NCI-H1417 treated with DMSO at 0.1 percent for 48 hours (cell line): ENCODE measurements around the gene EMX2.

Source experiments
- DNase-seq: peaks from one replicate; lab custom pipeline; 2025; lab: John Stamatoyannopoulos, UW

Gene EMX2

DNA sequence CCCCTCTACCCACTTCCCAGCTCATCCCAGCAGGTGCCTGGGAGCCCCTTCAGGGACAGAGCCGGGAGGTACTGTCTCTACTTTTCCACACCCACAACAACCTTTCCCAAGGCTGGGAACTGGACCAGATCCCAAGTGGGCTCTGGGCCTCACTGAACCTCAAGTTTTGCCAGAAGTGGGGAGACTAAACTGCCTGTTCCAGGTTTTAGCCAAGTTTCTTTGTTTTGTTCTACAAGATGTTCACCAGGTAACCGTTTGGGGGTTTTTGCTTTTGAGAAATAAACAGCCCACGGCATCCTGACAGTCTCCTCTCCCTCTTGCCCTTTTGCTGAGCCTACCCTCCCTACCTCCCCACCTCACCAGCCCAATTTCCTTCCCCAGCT is 10.6 kb upstream of the EMX2 start:
- DNase-seq: no peak

GRCh38 chr10:117532451-117533107 is 10.0 kb upstream of the EMX2 start:
- no peak for DNase-seq

DNA sequence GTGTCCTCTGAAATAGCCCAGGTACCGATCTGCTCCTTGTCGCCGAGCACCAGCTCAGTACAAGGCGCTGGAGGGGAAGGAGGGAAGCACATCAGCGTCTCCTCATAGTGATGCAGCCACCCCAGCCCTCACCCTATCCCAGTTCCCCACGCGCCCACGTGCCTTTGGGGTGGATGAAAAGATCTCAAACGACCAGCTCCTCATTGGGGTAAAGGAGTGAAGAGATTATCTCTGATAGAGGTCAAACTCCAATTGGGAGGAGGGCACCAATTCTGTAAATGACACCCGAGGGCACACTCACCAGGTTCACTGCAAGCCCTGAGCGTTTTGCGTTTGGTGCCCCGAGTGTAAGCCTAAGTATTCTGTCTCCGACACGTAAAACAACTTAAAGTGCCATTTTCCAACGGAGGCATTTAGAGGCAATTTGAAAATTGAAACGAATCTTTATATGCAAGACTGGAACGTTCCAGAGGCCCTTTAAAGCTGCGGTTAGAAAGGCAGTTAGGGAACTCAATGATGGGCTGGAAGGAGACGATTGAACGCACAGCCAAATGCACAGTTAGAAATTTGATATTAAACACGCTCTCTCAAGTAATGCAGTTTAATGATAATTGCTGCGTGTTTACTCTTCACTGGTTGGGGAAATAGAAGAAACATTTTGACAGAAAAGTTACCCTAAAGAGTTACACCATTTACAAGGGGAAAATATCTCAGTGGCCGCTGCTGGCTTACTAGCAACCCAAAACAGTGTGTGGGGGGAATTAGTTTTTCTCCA is 8.9 kb upstream of the EMX2 start:
- DNase-seq: no peak

DNA sequence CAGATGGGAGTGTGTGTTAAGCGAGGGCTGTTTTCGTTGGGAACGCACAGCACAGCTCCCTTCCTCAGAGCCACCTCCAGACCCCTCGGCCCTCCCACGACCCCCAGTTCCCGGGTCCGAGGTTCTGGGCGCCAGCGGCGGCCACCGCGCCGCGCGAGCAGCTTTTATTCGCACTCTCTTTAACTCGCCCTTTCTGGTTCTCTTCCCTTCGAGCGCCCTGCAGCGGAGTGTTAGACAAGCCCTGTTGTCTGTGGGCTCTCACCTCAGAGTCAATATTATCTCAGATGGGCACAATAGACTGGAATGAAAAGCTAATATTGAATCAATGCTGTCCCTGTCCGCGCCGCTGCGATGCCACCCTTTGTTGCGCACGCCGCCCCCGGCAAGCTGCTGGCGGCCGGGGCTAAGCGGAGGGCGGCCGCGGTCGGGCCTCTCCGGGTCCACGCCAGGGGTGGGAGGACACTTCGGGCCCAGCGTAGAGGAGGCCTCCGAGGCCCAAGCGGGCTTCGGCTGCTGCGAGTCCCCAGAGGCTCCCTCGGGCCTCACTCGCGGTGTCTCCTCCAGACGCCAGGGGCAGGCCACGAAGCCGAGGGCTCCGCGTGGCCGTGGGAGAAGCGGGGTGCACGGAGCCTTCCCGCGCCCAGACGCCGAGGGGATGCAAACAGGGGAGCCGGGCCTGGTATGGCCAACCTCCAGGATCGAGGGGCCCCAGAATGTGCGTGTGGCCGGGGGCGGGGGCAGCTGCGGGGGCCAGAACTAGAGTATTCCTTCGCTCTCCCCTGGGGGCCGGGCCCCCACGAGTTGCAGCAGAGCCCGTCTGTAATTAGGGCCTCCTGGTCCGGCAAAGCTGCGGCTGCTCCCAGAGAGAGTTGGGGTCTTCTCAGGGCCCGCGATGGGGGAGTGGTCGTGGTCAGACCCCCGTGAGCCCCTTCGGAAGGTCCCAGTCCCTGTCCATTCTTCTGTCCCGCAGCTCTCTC is 7.9 kb upstream of the EMX2 start:
- no peak for DNase-seq

GRCh38 chr10:117535298-117536071 is 7.1 kb upstream of the EMX2 start:
- no peak for DNase-seq

- no peak for DNase-seq
These were observed 6.3 kb upstream of the EMX2 start for GRCh38 chr10:117536072-117536865.

DNA sequence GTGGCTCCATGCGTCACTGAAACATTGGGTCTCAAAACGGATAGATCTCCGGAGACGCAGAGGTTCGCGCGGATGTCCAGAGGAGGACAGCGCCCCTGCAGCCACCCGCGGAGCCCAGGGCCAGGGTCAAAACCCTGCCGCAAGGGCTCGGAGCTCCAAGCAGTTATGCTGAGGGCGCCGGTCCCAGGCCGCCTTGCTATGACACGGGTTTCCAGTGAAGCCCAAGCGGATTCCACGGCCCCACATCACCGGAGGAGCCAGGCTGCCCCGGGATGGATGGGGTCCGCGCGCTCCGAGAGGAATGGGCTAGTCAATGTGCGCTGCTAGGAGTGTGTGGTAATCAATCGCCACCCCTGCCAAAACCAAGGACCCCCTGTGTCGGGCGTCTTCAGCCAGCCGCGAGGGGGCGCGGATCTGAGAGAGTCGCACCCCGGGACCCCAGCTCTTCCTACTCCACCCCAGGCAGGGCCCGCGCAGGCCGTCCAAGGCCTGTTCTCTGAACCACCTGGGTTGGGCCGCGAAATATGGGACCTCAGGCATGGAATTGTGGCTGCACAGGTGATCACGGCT is 5.6 kb upstream of the EMX2 start:
- DNase-seq: no peak

- no peak for DNase-seq
These were observed 5.1 kb upstream of the EMX2 start for GRCh38 chr10:117537436-117537903.

- no peak for DNase-seq
These were observed 4.5 kb upstream of the EMX2 start for GRCh38 chr10:117537904-117538524.

DNA sequence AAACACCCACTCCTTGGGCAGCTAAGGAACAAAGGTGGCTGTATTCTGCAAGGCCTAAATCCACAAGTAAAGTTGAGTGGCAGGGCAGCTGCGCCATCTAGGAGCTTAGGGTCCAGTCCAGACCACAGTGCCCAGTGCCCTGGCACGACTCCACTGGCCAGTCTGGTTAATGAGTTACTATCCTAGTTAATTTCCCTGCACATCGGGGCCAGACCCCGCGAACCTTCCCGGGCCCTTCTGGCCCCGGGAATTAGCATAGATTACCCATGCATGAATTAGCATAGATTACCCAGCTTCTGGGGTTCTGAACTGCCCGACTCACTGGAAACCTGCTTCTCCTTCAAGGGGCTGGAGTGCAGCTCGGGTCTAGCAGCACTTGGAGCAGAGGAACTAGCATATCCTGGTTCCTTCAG is 3.2 kb upstream of the EMX2 start:
- DNase-seq: no peak

DNA sequence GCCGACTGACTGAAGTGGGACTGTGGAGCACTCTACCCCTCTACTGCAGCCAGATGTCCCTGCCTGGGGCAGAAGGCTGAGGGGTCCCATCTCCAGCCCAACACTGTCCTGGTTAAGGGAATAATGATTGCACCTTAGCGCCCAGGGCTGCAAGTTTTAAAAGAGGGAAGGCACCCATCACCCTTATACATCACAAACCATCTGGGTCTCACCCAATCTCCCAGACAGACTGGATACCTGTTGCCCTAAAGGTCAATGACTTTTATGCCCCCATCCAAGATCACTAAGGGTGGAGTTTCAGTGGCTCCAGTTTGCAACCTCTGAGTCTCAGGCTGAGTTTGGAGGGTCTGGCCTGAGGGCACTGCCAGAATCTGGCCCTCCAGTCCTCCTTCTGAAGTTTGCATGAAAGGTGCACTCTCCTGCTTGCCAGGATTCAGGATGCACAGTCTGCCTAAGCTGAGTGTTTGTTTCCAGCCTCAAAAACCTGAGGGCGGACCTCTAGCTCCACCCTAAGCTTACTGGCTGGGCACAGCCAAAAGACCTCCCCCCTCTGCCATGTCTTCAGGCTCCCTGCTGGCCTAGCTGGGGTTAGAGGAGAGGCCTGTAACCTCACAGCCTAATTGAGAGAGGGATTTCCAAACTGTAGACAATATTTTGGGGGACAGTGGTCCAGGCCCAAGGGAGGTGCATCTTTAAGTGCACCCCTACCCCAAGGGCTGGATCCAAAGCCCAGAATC is 2.5 kb upstream of the EMX2 start:
- no peak for DNase-seq

DNA sequence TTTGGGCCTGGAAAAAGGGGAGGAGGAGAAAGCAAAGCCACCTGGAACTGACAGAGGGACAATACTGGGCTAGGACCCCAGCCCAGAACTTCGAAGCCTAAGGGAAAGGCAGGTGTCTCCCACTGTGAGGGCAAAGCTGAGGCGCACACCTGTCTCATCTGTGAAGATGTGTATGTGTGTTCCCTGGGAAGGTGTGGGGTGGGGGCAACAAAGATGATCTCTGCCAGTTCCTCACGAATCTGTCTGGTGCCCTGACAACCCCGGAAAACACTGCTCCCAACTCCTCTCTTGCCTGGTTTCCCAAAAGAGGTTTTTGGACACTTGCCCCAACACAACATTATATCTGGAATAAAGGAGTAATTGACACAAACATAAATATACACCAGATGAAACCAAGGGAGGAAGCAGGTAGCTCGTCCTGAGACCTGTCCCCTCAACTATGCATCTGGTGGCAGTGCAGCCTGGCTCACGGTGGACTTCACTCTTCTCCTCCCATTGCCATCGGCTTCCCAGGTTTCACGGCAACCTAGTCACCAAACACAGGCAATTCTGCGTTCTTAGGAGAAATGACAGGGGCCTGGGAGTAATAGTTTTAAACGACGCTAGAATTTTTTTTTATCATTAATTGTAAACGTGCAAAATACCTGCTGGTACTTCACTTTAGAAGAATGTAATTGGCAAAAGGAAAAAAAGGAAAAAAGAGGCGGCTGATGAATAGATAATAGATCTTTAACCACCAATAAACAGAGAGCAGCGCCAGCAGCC is 1.7 kb upstream of the EMX2 start:
- no peak for DNase-seq

DNA sequence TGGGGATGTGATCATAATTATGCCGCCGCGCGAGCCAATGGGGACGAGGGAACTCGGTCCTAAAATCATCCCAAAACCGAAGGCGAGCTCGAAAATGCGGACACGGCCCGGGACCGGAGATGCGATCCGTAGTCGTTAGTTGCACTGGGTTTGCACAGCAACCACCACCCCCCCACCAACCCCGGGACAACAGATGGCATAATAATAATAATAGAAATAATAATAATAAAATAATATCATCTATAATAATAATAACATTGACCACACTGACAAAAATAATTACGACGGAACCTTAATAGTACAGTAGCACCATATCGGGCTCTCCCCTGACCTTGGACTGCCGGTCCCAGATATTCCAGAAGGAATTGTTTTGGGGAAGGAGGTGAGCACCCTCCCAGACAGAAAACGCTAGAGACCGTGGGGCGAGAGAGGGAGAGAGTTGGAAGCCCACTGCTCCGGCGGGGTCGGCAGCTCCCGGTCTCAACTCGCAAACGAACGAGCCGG is 1.1 kb upstream of the EMX2 start:
- no peak for DNase-seq

- no peak for DNase-seq
These were observed 439 bp upstream of the EMX2 start for GRCh38 chr10:117541909-117542705.

DNA sequence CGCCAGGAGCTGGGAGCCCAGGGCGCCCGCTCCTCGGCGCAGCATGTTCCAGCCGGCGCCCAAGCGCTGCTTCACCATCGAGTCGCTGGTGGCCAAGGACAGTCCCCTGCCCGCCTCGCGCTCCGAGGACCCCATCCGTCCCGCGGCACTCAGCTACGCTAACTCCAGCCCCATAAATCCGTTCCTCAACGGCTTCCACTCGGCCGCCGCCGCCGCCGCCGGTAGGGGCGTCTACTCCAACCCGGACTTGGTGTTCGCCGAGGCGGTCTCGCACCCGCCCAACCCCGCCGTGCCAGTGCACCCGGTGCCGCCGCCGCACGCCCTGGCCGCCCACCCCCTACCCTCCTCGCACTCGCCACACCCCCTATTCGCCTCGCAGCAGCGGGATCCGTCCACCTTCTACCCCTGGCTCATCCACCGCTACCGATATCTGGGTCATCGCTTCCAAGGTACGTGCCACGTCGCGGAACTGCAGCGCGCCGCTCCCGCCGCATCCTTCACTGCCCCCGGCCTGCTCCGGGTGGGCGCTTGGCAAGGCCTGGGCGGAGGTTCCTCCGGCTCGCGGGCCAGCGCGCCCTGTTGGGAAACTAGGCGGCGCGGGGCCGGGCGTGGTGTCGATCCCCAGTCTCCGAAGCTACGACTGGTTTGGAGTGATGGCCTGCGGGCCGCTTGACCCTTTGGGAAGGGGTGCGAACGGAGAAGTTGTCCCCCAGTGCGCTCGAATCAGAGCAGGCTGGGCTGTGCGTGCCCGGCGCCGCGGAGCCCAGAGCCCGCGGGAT is 868 bp downstream of the EMX2 start:
- no peak for DNase-seq

- DNase-seq: no peak
These were observed 1.6 kb downstream of the EMX2 start for GRCh38 chr10:117544004-117544701.
